Measurements from ENCODE around the gene DERL3.

- TF ChIP-seq CTCF (optimal IDR thresholded peaks at IDR 0.05 in 1 of 3, IDR thresholded peaks at IDR 0.05 in 1 of 3, conservative IDR thresholded peaks at IDR 0.05 in 1 of 3; ENCODE audit: extremely low read depth in 1 of 3, insufficient read depth in 2 of 3, low read length in 3 of 3) (no peak), EZH2 (IDR thresholded peaks at IDR 0.05; ENCODE audit: low read length) (no peak)
Observed at GRCh38 chr22:23817146-23817545, 21.7 kb downstream of the DERL3 start.
